T follicular helper cell (primary cell): Measurements from ENCODE around the gene DMD.

Experiments used
- DNase-seq: peaks from one replicate; pipeline ENCODE4 v3.0.0-alpha.2; 2020; ENCODE audit warnings: low read depth

The DMD gene

DNA sequence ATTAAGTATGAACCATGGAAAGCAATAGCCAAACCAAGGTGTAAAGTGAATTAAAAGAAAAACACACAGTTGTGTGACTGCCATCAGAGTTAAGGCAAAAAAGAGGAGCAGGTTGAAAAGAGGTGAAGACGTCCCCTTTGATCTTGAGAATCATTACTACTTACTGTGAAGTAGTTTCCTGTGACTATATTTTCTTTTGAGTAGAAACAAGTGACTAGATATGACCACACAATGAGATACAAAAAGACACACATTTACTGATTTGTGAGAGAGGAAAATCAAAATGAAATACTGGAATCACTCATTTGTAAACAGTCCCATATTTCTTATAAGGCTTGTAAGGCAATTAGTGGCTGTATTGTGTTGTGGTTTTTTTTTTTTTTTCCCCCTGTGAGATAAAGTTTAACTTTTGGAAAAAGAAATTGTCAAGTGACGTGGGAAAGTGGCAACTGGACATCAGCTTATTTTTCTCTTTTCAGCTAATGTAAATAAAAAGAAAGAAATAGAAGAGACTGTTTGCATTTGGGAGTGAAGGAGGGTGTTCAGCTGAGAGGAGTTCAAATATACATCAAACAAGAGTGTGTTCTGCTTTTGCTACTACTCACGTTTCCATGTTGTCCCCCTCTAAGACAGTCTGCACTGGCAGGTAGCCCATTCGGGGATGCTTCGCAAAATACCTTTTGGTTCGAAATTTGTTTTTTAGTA, 2033.1 kb downstream of the DMD start:
- DNase-seq = no peak

DNA sequence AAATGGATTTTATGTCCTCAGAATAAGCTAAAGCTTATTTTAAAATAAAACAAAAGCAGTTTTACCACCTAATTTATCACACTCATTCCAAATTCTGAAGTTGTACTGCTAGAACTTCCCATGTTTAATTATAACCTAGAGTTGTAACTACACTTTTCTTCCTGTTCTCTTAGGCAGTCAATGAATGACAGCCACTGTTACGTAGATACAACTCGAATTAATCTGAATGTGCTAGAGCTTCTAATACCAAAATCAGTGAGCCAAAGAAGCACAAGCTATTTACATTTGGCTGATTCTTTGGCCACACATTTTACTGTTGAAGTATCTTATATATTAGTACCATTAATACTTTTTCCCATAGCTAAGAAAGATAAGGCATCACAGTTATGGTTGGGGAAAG, 2040.6 kb downstream of the DMD start:
- DNase-seq = no peak

DNA sequence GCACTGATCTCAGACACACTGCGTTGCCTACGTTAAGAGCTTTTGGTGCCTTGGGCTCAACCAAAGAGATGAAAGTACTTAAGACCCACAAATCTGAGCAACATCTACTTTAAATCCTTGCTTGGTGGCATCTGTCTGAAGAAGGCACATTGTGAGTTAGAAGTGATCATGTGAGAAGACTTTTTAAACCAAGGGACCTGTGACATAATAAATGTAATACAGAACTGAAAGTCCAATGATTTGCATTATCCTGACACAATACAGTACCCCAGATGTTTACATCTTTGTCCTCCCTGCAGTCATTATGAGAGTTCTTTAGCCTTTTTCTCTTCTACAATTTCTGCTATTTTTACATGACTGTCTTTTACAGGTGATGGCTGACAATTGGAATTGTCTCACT, 2042.8 kb downstream of the DMD start:
- no peak for DNase-seq

DNA sequence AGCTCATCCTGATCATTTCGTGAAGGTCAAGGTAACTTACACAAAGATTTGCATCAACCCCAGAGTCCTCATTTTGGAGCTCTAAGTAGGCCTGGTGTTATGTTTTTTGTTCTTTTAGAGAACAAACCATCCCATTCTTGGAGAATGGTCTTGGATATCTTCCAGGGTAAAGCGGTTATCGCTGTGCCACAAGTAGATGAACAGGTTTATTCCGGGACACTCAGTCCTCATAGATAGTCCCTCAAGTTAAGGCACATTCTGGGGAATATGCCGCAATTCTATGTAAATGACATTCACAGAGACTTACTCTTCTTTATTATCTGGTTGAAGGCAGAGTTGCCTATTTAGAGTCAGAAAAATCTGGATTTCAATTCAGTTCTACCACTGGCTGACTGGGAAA, 2044.5 kb downstream of the DMD start:
- DNase-seq = no peak

DNA sequence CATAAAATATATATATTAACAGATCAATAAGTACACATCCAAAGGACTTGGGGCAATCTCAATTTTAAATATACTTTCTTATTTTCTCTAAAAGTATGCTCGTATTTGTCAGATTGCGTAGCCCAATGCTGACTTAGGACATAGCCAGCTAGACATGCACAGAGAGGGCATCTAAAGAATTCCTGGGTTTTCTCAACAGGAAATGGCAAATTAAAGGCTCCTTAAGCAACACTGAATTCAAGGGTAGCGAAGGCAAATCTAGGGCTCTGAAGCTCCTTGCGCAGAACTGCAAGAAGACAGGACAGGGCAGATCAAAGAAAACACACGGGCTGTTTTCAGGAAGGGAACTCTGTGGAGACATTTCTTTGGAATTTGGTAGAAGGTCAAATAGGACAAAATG, 2044.9 kb downstream of the DMD start:
- no peak for DNase-seq

DNA sequence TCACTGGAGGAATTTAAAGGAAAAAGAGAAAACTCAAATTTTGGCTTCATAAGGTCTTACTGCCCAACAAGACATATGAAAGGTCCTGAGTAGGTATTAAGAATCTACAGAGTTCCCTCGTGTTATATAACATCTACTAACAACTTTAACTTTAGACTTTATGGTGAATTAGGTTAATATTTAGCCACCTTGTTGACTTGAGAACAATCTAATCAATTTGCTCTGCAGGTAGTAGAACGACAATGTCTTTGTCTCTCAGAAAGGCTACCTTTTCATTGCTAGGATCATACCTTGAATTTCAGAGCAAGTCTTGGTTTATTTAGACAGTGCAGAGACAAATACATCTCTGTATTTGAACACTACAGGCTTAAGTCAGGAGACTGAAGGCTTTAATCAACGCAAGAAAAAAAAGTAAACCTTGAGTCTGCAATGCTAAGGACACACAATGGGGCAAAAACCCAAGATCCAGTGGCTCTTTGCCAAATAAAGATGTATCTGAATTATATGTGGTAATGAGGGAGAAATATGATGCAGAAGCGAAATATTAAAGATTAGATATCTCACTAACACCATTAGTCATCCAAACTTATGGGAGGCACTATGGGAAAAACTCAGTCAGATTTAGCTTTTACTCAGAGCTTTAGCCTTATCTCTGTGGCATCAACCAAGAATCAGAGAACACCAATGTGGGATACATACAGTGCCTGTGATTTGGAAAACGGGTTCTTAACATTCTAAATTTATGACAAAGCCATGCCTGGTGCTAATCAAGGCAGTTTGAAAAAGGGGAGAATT, 2045.9 kb downstream of the DMD start:
- DNase-seq = no peak

GRCh38 chrX:31154946-31155345, 2056.4 kb downstream of the DMD start:
- DNase-seq = no peak

DNA sequence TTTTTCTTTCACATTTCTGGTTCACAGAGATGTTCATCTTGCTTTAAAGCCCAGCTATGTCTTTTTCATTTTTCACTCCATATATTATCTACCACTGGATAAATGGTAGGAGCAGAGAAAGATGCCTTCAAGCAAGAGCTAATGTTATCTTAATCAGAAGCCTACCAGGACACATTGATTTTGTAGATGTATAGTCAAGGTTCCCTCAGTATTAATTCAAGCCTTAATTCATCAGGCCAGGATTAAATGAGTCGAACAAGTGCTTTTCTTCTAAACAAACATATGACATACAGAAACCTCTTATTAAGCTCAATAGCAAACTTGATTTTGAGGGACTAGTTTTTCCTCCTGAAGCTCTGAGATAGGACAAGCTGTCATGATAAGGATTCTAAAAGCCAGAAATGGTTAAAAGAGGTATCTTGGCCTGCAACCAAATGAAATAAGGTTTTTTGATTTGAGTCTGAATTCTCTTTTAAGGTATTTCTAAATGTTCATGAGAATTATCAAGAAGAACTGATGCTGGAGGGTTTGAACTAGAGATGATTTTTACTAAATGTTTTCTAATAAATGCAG, 2057.8 kb downstream of the DMD start:
- DNase-seq = no peak

DNA sequence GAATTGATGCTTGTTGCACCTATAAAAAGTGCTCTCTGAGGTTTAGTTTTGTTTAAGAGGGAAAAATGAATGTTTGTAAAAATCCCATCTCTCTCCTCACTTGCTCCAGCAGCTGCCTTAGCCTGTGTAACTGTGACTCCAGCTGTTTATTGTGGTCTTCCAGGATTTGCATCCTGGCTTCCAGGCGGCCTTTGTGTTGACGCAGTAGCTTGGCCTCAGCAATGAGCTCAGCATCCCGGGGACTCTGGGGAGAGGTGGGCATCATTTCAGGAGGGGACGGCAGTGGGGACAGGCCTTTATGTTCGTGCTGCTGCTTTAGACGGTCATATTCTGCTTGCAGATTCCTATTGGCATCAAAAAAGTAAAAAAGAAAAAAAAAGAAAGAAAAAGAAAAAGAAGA, 2064.2 kb downstream of the DMD start:
- DNase-seq = no peak

DNA sequence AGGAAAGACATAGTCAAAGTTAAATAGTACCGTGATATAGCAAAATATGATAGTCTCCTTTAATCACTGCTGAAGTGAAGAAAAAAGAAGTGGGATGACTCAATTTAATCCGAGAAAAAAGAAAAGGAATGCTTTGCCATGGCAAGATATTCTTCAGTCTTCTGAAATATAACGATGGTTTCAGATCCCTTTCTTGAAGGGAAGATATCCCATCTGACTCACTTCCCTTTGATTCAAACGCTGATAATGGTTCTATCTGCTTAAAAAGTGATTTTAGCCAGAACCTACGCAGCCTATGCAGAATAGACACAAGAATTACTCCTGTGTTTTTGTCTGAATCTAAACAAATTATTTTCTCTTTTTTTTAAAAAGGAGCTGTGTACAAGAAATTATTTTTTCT, 2071.4 kb downstream of the DMD start:
- no peak for DNase-seq

- DNase-seq = no peak
These were observed 2073.2 kb downstream of the DMD start for GRCh38 chrX:31138124-31138523.

GRCh38 chrX:31136144-31136611, 2075.2 kb downstream of the DMD start:
- DNase-seq = no peak

DNA sequence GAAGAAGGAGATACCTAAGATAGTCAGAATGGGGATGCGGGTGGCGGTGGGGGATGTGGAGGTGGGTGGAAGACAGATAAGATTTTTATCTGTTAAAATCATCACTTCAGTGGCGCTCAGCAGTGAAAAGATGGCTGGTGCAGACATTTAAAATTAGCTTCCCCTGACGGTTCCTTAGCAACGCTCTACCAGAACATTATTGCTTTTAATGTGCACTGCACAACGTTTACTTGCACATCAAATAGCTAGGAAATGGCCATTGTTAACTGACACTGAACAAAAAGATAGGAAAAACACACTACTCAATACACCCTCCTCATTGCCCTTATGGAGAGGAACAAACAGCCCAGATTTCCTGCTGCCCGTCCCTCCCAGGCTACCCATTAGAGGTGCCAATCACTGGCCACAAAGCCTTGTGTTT, 2078.5 kb downstream of the DMD start:
- DNase-seq = no peak

DNA sequence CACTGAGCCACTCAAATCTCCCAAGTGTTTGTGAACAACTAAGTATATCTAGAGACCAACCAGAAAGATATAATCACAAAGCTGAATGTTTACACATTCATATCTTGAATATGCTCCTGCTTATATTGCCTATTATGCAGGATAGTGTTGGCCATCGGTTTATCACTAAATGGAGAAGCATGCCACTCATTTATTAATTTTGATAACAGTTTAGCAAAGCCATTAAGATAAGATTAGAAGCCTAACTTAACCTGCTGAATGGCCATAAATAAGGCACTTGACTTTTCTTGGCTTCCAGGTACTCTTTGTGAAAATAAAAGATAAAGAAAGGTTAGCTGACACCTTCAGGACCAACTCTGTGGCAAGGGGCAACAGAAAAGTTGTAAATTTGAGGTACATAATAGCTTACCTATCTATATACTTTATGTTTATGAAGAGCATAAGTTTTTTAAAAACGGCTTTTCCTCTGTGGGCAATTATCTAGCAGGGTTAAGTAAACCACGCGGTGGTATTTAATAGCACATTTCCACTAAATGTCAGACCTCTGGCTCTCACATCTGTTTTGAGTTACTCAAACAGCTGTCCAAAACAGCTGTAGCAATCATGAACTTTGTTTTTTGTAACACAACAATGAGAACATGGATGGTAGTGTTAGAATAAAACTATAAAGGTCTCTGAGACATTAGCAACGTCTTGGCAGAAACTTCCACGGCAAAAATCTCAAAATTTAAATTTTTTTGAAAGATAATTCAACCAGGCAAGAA, 2080.7 kb downstream of the DMD start:
- no peak for DNase-seq

- DNase-seq = no peak
These were observed 2082.5 kb downstream of the DMD start for GRCh38 chrX:31128855-31129254.

- no peak for DNase-seq
These were observed 2083.6 kb downstream of the DMD start for GRCh38 chrX:31127716-31128115.

- no peak for DNase-seq
These were observed 2085.1 kb downstream of the DMD start for GRCh38 chrX:31126205-31126604.

- no peak for DNase-seq
These were observed 2086.8 kb downstream of the DMD start for GRCh38 chrX:31124536-31124935.

DNA sequence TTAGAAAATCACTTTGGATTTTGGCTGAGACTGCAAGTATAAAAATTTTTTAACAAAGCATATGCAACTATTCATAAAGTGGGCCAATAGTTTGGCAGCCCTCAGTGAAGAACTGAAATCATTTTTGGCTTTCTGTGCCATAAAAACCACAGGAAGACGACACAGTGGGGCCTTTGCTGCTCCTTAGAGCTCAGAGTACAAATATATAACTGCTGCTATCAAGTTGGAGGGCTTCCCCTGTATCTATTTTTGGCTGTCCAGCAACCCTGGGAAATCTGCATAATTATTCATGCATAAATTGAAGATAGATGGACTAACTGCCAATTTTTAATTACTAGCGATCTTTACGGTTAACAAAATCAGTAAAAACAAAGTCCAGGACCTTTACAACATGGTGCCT, 2088.0 kb downstream of the DMD start:
- no peak for DNase-seq

- no peak for DNase-seq
These were observed 2094.1 kb downstream of the DMD start for GRCh38 chrX:31117266-31117665.

GRCh38 chrX:31115398-31115797, 2096.0 kb downstream of the DMD start:
- DNase-seq = no peak

DNA sequence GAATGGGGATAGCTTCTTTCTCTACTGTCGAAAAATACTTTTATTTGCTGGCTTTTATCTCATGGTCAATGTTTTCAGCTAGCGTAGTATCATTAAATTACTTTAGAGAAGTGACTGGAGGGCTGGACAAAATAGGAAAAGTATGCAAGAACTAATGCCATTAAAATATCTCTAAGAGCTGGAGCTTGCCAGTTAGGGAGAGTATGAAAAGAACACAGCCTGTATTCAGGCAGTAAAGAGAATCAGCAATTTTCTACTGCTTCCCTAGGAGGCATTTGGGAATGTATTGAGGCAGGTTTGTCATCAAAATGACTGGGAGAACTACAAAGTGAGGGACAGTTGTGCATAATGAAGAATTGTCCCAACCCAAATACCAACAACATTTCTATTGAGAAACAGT, 2096.5 kb downstream of the DMD start:
- DNase-seq = no peak
